ENCODE data around the gene C8G.

C8G gene

DNA sequence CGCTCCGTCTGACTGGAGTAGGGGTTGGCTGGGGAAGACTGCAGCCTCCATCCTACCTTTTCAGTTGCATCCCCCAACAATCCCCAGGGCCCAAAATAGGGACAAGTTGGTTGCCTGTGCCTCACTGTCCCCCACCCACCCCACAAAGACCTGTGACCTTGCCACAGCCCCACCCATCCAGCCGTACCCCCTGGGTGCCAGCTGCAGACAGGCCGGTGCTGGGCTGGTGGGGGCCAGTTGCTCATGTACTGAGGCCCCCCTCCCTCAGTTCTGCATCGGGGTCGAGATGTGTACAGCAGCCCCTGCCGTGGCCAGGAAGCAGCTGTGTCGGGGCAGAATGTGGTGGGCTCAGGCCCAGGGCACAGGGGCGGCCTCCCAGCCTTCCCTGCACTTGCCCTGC lies 38.1 kb downstream of the C8G start:
- no peak for DNase-seq (ENCODE audit: low read depth)

DNA sequence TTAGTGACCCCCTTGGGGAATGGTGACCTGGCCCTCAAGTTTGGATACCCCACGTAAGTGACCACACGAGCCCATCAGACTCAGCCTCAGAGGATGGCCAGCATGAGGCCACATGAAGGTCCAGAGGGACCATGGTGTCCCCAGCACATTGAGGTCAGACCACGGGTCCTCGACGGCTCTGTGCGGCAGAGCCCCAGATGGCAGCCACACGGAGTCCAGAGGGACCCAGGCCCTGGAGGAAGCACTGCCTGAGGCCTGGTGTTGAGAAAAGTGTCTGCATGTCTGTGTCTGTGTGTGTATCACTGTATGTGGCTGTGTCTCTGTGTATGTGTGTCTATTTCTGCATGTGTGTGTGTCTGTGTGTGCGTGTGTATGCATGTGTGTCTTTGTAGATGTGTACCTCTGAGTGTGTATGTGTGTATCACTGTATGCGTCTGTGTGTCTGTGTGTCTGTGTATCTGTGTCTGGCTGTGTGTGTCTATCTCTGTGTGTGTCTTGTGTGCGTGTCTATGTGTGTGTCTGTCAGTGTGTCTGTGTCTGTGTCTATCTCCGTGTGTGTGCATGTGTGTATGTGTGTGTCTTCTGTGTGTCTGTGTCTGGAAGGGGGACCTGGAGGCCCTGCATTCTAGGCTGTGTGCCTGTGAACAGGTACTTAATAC lies 38.7 kb downstream of the C8G start:
- DNase-seq (ENCODE audit: low read depth), result no peak

- no peak for DNase-seq (ENCODE audit: low read depth)
These were observed 39.5 kb downstream of the C8G start for GRCh38 chr9:136984464-136985026.

GRCh38 chr9:136985027-136985602 lies 40.1 kb downstream of the C8G start:
- no peak for DNase-seq (ENCODE audit: low read depth)

DNA sequence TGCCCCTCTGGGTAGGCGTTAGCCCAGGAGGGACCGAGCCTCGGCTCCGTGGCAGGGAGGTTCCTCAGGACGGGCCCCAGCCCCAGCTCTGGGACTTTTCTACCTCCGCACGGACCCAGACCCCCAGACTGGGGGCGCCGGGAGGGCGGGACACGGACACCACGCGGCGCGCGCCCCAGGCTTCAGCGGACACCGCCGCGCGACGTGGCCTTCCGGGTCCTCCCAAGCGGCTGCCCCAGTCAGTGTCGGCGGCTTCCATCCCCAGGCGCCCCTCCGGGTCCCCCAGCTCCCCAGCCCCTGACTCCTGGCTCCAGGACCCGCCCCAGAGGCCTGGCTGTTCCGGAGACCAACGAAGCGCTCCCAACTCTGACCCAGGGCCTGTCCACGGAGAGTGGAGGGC lies 40.8 kb downstream of the C8G start:
- DNase-seq (ENCODE audit: low read depth), result no peak

DNA sequence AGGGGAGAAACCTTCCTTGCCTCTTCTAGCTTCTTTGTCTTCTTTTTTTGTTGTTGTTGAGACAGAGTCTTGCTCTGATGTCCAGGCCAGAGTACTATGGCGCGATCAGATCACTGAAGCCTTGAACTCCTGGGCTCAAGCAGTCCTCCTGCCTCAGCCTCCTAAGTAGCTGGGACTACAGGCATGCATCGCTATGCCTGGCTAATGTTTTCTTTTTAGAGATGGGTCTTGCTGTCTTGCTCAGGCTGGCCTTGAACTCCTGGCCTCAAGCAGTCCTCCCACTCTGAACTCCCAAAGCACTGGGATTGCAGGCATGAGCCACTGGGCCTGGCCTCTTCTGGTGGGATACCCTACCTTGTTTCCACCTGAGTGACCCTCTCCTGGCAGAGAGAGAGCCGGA lies 43.8 kb downstream of the C8G start:
- DNase-seq (ENCODE audit: low read depth), result no peak

DNA sequence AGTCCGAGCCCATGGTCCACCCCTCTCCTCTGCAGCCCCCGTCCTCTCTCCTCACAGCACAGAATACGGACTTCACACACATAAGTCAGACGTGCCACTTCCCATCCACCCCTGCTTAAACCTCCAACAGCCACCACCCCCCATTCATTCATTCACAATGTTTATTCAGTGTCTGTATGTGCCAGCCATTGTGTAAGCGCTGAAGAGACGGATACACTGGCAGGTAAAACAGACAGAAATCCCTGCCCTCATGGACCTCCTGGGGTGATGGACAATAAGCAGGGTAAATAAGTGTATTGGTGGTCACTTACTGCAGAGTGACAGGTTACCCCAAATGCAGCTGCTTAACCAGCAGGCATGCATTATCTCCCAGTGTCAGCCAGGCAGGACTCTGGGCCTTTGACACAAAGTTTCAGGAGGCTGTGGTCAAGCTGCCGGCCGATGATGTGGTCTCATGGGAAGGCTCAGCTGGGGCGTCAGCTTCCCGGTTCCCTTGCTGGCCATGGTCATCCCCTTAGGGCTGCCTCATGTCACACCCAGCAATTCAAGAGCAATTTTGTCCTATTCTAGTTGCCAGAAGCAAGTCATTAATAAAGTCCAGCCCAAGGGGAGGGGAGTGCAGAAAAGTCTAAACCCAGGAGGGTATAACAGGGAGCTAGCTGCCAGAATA lies 45.3 kb downstream of the C8G start:
- DNase-seq (ENCODE audit: low read depth), result no peak

DNA sequence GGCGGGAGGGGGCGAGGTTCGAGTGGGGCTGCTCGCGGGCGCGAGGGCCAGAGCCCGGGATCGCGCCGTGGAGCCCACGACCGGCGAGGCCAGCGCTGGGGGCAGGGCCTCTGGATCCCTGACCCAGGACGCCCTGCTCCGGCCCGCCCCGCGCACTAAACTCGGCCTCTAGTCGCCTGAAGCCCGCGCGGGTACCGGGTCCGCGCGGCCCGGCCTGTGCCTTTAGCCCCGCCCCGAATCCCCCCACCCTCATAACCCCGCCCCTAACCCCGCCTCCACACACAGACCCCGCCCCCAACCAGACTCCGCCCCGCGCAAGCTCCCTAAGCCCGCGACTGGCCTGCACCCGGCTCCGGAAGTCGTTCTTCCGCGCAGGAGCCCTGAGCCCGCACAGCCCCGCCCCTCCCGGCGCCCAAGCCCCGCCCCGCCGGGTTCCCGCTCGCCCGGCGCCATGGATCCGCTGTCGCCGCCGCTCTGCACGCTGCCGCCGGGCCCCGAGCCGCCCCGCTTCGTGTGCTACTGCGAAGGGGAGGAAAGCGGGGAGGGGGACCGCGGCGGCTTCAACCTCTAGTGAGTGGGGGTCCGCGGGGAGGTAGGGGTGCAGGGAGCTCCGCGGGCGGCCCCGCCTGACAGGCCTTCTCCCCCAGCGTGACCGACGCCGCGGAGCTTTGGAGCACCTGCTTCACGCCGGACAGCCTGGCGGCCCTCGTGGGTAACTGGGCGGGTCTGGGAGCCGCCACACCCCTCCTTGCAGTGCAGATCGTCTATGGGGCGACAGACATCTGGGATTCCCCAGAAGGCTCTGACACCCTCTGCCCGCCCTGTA lies 47.2 kb downstream of the C8G start, which contains the start of gene PAXX:
Gene PAXX, plus strand, starts transcription at position 430 of the 826 bp plus-strand sequence. Its CDS starts 22 bp downstream, at position 452.
- DNase-seq (ENCODE audit: low read depth), result peak; percentile 23

DNA sequence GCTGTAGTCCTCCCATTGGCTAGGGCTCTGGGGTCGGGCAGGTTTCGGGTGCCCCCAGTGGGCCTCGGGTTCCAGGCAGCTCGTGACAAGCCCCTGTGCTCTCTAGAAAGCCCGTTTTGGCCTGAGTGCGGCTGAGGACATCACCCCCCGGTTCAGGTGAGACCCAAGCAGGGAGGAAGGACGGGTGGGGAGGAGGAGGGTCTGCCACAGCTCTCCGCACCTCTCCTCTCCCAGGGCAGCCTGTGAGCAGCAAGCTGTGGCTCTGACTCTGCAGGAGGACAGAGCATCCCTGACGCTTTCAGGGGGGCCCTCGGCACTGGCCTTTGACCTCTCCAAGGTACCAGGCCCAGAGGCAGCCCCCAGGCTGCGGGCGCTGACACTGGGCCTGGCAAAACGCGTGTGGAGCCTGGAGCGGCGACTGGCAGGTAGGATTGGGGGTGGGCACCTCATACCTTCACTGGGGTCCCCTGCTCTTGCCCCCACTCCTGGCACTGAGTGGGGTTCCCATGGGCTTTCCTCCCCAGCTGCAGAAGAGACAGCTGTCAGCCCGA lies 47.9 kb downstream of the C8G start:
- DNase-seq (ENCODE audit: low read depth), result no peak

- no peak for DNase-seq (ENCODE audit: low read depth)
These were observed 49.3 kb downstream of the C8G start for GRCh38 chr9:136994180-136994887.

DNA sequence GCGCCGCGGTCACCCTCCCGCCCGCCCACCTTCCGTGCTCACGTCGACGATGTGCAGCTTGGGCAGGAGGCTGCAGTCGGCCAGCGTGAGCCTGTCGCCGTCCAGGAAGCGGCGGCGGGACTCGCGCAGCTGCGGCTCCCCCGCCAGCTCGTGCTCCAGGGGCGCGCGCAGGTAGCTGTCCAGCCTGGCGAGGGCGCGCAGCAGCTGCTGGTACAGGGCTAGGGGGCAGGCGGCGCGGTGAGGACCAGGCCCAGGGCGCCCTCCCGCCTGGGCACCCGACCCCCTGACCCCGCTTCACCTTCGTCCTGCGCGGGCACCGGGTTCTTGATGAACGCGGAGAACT lies 49.8 kb downstream of the C8G start:
- no peak for DNase-seq (ENCODE audit: low read depth)

DNA sequence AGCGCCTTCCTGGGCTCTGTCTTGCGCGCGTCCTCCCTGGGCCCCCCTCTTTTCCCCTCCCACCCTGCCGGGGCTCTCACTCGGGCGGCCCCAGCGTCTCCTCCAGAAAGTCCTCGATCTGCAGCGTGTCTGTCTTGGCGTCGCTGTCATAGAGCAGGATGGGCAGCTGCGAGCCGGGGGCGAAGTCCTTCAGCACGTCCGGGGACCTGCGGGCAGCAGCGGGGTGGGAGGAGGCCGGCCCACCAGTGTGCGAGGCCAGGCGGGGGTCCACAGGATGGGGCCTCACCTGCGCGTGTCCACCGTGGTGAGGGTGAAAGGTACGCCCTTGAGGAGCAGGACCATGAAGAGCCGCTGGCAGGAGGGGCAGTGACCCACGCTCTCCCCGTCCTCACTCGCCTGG lies 50.3 kb downstream of the C8G start:
- no peak for DNase-seq (ENCODE audit: low read depth)

DNA sequence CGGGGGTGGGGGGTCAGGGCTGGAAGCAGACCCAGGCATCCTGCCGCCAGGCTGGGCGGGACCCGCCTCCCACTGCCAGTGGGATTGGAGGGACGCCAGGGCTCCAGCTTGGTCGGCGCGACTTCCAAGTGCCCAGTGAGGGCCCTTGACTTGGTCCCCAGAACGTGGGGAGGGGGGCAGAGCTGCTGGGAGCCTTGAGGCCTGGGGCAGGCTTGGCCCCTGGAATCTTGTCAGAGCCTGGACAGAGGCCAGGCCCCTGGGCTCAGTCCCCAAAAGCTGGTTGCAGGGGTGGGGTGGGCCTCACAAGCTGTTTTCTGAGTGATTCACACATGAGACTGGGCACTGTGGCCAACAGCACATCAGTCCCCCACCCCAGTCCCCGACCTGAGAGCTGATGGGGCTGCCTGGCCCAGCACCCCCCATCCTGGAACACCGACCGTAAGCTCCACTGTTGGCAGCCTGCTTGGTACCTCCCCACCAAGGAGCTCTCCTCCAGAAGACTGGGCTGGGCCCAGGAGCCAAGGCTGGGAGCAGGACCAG lies 50.8 kb downstream of the C8G start:
- no peak for DNase-seq (ENCODE audit: low read depth)

Data from GM04503 (cell line).